ENCODE data around the gene AKT2.

Gene AKT2

GRCh38 chr19:40263440-40264313 is 21.5 kb downstream of the AKT2 start:
- no peak overlapping the region for H3K4me3 ChIP-seq (ENCODE audit: low read depth, low read length)
- TF ChIP-seq POLR2A (IDR thresholded peaks at IDR 0.05; ENCODE audit: extremely low read depth, insufficient read length): no peak
- TF ChIP-seq MAX (IDR thresholded peaks at IDR 0.05; ENCODE audit: low read depth, low read length): no peak
- no peak for TF ChIP-seq MYC (IDR thresholded peaks at IDR 0.05; ENCODE audit: low read depth, low read length)
- no peak for TF ChIP-seq CTCF (IDR thresholded peaks at IDR 0.05; ENCODE audit: low read depth, low read length)
- DNase-seq (ENCODE audit: low read depth): no peak

GRCh38 chr19:40262422-40262821 is 22.7 kb downstream of the AKT2 start:
- H3K4me3 ChIP-seq (ENCODE audit: low read depth, low read length): no peak overlapping the region
- DNase-seq (ENCODE audit: low read depth): no peak
- TF ChIP-seq CTCF (IDR thresholded peaks at IDR 0.05; ENCODE audit: low read depth, low read length) (no peak), POLR2A (IDR thresholded peaks at IDR 0.05; ENCODE audit: extremely low read depth, insufficient read length) (no peak), MAX (IDR thresholded peaks at IDR 0.05; ENCODE audit: low read depth, low read length) (no peak), MYC (IDR thresholded peaks at IDR 0.05; ENCODE audit: low read depth, low read length) (no peak)

GRCh38 chr19:40261631-40262030 is 23.5 kb downstream of the AKT2 start:
- H3K4me3 ChIP-seq (ENCODE audit: low read depth, low read length): no peak overlapping the region
- TF ChIP-seq MYC (IDR thresholded peaks at IDR 0.05; ENCODE audit: low read depth, low read length) (no peak), POLR2A (IDR thresholded peaks at IDR 0.05; ENCODE audit: extremely low read depth, insufficient read length) (no peak), CTCF (IDR thresholded peaks at IDR 0.05; ENCODE audit: low read depth, low read length) (no peak), MAX (IDR thresholded peaks at IDR 0.05; ENCODE audit: low read depth, low read length) (no peak)
- DNase-seq (ENCODE audit: low read depth): no peak

GRCh38 chr19:40257096-40257517 is 28.0 kb downstream of the AKT2 start:
- DNase-seq (ENCODE audit: low read depth): no peak
- H3K4me3 ChIP-seq (ENCODE audit: low read depth, low read length): no peak overlapping the region
- TF ChIP-seq MYC (IDR thresholded peaks at IDR 0.05; ENCODE audit: low read depth, low read length): no peak
- no peak for TF ChIP-seq CTCF (IDR thresholded peaks at IDR 0.05; ENCODE audit: low read depth, low read length)
- no peak for TF ChIP-seq MAX (IDR thresholded peaks at IDR 0.05; ENCODE audit: low read depth, low read length)
- no peak for TF ChIP-seq POLR2A (IDR thresholded peaks at IDR 0.05; ENCODE audit: extremely low read depth, insufficient read length)

- H3K4me3 ChIP-seq (ENCODE audit: low read depth, low read length): no peak overlapping the region
- TF ChIP-seq POLR2A (IDR thresholded peaks at IDR 0.05; ENCODE audit: extremely low read depth, insufficient read length) (no peak), MYC (IDR thresholded peaks at IDR 0.05; ENCODE audit: low read depth, low read length) (no peak)
- DNase-seq (ENCODE audit: low read depth): no peak
Measured at GRCh38 chr19:40256512-40256911, 28.6 kb downstream of the AKT2 start.

- TF ChIP-seq POLR2A (IDR thresholded peaks at IDR 0.05; ENCODE audit: extremely low read depth, insufficient read length): no peak
- TF ChIP-seq CTCF (IDR thresholded peaks at IDR 0.05; ENCODE audit: low read depth, low read length): no peak
- no peak for TF ChIP-seq MAX (IDR thresholded peaks at IDR 0.05; ENCODE audit: low read depth, low read length)
- no peak for TF ChIP-seq MYC (IDR thresholded peaks at IDR 0.05; ENCODE audit: low read depth, low read length)
- no peak overlapping the region for H3K4me3 ChIP-seq (ENCODE audit: low read depth, low read length)
- no peak for DNase-seq (ENCODE audit: low read depth)
Measured at GRCh38 chr19:40255619-40256166, 29.5 kb downstream of the AKT2 start.

All from NB4 (cell line).